Mammary epithelial cell (primary cell): ENCODE measurements around the gene FAM151B.

Source experiments
- EZH2 ChIP-seq: IDR thresholded peaks from 2 replicates; pipeline ENCODE4 v1.6.1; 2012; ENCODE audit warnings: low read length, inconsistent platforms, borderline replicate concordance
- TF ChIP-seq, protein P1 (sequence below), 2 donors: IDR thresholded peaks in 1 of 2; conservative IDR thresholded peaks in 1 of 2; 2 replicates each; pipeline ENCODE4 v1.5.1; 2011 to 2012; ENCODE audit warnings: inconsistent platforms in 2 of 2, low read length in 2 of 2, mild to moderate bottlenecking in 2 of 2, control low read depth in 1 of 2, low read depth in 1 of 2; ENCODE audit not compliant: insufficient read depth in 1 of 2; ENCODE audit errors: extremely low read depth in 1 of 2

GRCh38 chr5:80565330-80565729 lies 77.4 kb downstream of the FAM151B start:
- TF ChIP-seq, protein P1, sequence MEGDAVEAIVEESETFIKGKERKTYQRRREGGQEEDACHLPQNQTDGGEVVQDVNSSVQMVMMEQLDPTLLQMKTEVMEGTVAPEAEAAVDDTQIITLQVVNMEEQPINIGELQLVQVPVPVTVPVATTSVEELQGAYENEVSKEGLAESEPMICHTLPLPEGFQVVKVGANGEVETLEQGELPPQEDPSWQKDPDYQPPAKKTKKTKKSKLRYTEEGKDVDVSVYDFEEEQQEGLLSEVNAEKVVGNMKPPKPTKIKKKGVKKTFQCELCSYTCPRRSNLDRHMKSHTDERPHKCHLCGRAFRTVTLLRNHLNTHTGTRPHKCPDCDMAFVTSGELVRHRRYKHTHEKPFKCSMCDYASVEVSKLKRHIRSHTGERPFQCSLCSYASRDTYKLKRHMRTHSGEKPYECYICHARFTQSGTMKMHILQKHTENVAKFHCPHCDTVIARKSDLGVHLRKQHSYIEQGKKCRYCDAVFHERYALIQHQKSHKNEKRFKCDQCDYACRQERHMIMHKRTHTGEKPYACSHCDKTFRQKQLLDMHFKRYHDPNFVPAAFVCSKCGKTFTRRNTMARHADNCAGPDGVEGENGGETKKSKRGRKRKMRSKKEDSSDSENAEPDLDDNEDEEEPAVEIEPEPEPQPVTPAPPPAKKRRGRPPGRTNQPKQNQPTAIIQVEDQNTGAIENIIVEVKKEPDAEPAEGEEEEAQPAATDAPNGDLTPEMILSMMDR (conservative IDR thresholded peaks at IDR 0.05 in 1 of 2, IDR thresholded peaks at IDR 0.05 in 1 of 2; ENCODE audit: extremely low read depth in 1 of 2, insufficient read depth in 1 of 2, low read depth in 1 of 2, low read length in 2 of 2): no peak
- TF ChIP-seq EZH2: no peak
